HUES64 (cell line): ENCODE measurements around the gene FYN.

ENCODE experiments used
- H3K27ac ChIP-seq: 2 replicates; pipeline ENCODE4 v1.7.0; 2013; ENCODE audit warnings: low read depth, low read length, inconsistent platforms
- H3K27me3 ChIP-seq: 2 replicates; pipeline ENCODE4 v1.6.1; 2013; ENCODE audit warnings: mild to moderate bottlenecking, low read length; ENCODE audit not compliant: insufficient read depth
- H3K36me3 ChIP-seq: 2 replicates; pipeline ENCODE4 v1.6.1; 2013; ENCODE audit warnings: mild to moderate bottlenecking, low read length; ENCODE audit not compliant: insufficient read depth
- H3K4me1 ChIP-seq: 2 replicates; pipeline ENCODE4 v1.6.1; 2013; ENCODE audit warnings: mild to moderate bottlenecking, low read length, moderate library complexity; ENCODE audit not compliant: insufficient read depth
- H3K4me3 ChIP-seq: 2 replicates; pipeline ENCODE4 v1.5.1; 2013; ENCODE audit warnings: mild to moderate bottlenecking, low read length, moderate library complexity
- H3K9ac ChIP-seq: 2 replicates; pipeline ENCODE4 v1.6.1; 2013; ENCODE audit warnings: mild to moderate bottlenecking, low read depth, low read length
- H3K9me3 ChIP-seq: 2 replicates; pipeline ENCODE4 v1.6.1; 2013; ENCODE audit warnings: low read depth, low read length; ENCODE audit not compliant: insufficient read depth
- WGBS: fragments of 150-250, 120-280 bp; methylation state at CpG from one replicate; pipeline ENCODE4 v1.1.7; 2013; ENCODE audit warnings: missing lambda C conversion rate; 5-methylcytosine and 5-hydroxymethylcytosine counted together

FYN gene

DNA sequence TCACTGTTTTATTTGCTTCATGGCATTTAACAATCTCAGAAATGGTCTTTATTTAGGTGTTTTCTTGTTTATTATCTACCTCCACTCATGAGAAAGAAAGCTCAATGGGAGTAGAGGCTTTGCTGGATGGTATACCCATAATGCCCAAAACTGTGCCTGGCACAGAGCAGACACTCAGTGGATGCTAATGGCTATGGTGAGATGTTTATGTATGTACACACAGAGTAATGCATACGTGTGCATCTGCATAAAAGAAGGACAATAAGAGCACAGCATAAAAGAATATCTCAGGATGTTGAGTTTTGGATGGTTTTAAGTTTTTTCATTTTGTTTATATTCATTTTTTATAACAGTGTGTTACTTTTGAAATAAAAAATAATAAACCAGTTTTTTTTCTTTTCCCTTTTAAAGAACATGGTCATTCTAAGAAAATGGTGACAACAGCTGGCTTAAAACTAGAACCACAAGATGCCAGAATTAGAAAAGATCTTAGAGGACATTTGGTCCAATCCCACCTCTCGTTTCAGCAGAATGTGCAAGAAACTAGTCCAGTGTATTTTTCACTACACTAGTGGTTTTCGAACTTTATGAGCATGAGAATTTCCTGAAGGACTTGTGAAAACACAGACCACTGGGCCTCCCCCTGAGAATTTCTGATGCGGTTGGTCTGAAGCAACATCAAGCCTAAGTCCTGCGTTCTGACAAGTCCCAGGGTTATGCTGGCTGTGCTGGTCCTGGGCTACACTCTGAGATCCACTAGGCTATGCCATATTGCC, 131.9 kb downstream of the FYN start:
- no peak overlapping the region for H3K4me3 ChIP-seq
- H3K27ac ChIP-seq, result no peak overlapping the region
- H3K27me3 ChIP-seq, result no peaks in the 10 kb centered on the region
- no peaks in the 10 kb centered on the region for H3K9me3 ChIP-seq
- no peaks in the 10 kb centered on the region for H3K36me3 ChIP-seq
- H3K4me1 ChIP-seq, result peaks cover 17% of the 10 kb centered on the region
- H3K9ac ChIP-seq, result no peak overlapping the region
- 95% methylated on average over 5 of the region's 5 CpGs for WGBS

DNA sequence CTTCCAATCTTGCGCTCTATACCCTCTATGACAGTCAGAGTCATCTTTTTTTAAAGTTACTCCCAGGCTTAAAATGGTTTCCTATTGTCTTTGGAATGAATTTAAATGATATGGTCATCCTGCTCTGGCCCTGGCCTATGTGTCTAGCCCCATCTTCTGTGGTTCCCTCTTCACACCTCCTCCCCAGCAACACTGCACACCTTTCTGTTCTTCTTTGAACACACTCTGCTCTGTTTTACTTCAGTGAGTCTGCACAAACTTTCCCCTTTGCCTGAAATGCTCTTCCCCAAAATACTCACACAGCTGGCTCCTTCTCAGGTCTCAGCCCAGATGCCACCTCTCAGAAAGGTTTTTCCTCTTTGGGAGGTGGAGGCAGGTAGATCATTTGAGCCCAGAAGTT, 132.7 kb downstream of the FYN start:
- Histone ChIP-seq H3K4me1 (peaks cover 14% of the 10 kb centered on the region), H3K27ac (no peak overlapping the region), H3K36me3 (no peaks in the 10 kb centered on the region), H3K9ac (no peak overlapping the region), H3K9me3 (no peaks in the 10 kb centered on the region), H3K27me3 (no peaks in the 10 kb centered on the region), H3K4me3 (no peak overlapping the region)
- WGBS, result 100% methylated on average over 1 of the region's 1 CpG

DNA sequence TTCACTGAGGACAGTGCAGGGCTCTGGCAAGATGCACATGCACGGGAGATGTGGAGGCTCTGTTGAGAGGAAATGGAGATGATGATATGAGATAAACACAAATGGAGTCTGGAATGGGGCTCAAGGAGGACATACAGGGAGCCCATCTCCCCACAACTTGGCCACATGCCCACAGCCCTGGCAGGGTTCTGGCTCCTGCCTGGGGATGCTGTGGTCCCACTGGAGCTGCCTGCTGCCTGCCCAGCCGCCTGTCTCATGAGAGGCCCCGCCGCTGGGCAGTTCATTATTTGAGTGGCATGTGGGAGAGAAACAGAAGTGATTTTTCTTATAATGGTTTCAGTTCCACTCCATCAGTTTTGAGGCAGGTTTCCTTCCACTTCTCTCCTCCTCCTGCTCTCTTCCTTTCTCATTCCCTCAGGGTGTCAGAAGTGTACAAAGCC, 134.0 kb downstream of the FYN start:
- 96% methylated on average over 4 of the region's 4 CpGs for WGBS
- H3K27me3 ChIP-seq, result no peaks in the 10 kb centered on the region
- no peaks in the 10 kb centered on the region for H3K36me3 ChIP-seq
- no peak overlapping the region for H3K27ac ChIP-seq
- H3K9me3 ChIP-seq, result no peaks in the 10 kb centered on the region
- H3K9ac ChIP-seq, result no peak overlapping the region
- no peak overlapping the region for H3K4me3 ChIP-seq
- peaks cover 4% of the 10 kb centered on the region; the same call in 1 of the 2 replicates for H3K4me1 ChIP-seq

DNA sequence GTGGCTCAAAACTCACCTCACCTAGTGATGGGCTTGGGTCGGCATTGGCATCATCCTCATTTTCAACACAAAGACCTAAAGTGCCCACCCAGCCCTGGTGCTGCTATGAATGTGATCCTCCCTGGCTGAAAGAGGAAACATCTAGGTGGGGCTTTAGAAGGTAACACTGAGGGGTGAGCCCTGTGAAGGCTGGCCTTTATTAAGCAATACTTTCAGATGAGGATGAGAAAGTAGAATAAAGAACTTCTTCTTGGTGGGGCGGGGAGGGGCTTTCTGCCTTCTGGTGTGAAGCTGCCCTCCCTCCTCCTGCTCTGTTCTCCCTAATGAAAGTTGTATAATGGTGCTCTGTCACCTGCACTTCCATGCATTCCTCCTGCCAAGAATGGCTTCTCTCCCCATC, 134.6 kb downstream of the FYN start:
- Histone ChIP-seq H3K9me3 (no peaks in the 10 kb centered on the region), H3K27me3 (no peaks in the 10 kb centered on the region), H3K4me1 (peaks cover 4% of the 10 kb centered on the region; the same call in 1 of the 2 replicates), H3K36me3 (peaks cover 2% of the 10 kb centered on the region; the same call in 1 of the 2 replicates), H3K9ac (no peak overlapping the region), H3K4me3 (no peak overlapping the region), H3K27ac (no peak overlapping the region)
- WGBS, result 95% methylated on average over 1 of the region's 2 CpGs

DNA sequence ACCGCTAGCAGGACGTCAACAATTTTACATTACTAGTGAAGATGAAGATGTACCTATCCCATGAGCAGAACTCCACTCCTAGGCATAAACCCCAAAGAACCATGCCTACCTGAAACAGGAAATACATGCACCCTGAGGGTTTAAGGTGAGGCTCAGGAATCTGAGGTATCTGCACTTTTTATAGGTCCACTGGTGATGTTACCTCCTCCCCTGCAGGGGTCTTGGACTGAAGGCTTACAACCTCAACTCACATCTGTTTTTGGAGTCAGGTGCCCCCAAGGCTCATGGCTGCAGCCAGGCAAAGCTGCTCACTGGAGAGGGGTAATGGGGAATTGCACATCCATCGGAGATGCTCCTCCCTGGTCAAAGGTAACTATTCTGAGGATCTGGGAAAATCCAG, 135.1 kb downstream of the FYN start:
- H3K9ac ChIP-seq, result no peak overlapping the region
- WGBS, result 97% methylated on average over 3 of the region's 3 CpGs
- peaks cover 6% of the 10 kb centered on the region; the same call in 1 of the 2 replicates for H3K36me3 ChIP-seq
- no peak overlapping the region for H3K4me3 ChIP-seq
- H3K4me1 ChIP-seq, result peaks cover 4% of the 10 kb centered on the region; the same call in 1 of the 2 replicates
- H3K9me3 ChIP-seq, result peaks cover 3% of the 10 kb centered on the region; the same call in 1 of the 2 replicates
- H3K27me3 ChIP-seq, result no peaks in the 10 kb centered on the region
- H3K27ac ChIP-seq, result no peak overlapping the region

DNA sequence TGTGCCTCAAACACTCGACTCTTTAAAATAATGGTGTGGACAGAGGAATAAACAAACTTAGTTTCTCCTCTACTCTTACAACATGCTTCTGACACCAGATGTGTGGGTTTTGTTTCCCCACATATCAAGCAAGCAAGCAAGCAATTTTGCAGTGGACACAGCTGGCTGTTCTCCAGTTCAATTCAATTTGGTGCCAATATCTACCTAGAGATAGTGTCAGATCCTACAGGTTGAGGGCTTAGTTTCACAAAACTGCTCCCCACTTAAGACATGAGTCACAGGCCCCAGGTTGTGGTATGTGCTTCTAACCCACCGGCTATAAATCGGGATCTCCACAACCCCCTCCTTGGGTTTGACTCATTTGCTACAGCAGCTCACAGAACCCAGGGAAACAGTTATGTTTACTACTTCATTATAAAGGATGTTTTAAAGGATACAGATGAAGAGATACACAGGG, 136.2 kb downstream of the FYN start:
- H3K4me1 ChIP-seq, result peaks cover 5% of the 10 kb centered on the region; the same call in 1 of the 2 replicates

DNA sequence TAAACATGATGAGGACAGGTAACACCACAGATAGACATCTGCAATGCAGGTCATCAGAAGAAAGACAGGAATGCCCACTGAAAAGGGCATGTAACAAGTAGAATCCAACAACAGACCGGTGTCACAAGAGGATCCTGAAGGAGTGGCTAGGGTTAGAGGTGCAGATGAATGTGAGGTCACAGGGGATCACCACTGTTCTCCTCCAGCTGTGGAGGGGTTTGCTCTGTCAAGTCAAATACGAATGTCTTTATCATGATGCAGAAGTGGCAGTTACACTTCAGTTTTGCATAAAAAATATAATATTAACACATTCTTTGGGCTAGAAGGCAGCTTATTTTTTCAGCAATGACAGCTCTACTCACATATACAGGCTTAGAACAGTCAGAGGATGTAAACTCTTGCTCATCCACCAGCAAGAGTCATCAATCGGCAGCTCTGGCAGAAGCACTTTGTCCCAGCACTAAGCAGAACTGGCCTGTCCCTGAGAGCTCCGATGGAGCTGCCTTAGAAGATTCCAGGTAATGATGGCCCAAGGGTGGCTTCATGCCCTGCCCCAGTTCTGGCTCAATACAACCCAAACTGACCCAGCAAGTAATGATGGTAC, 137.1 kb downstream of the FYN start:
- H3K27me3 ChIP-seq, result no peaks in the 10 kb centered on the region
- H3K9me3 ChIP-seq, result peaks cover 13% of the 10 kb centered on the region
- peaks cover 6% of the 10 kb centered on the region; the same call in 1 of the 2 replicates for H3K36me3 ChIP-seq
- H3K4me3 ChIP-seq, result no peak overlapping the region
- WGBS, result 94% methylated on average over 4 of the region's 4 CpGs
- peaks cover 13% of the 10 kb centered on the region for H3K4me1 ChIP-seq
- H3K27ac ChIP-seq, result no peak overlapping the region
- no peak overlapping the region for H3K9ac ChIP-seq

More for the DNA sequence above, 136.2 kb downstream of the FYN start:
- H3K9ac ChIP-seq, result no peak overlapping the region
- no peaks in the 10 kb centered on the region for H3K27me3 ChIP-seq
- peaks cover 6% of the 10 kb centered on the region; the same call in 1 of the 2 replicates for H3K36me3 ChIP-seq
- WGBS, result 93% methylated on average over 3 of the region's 3 CpGs
- no peak overlapping the region for H3K27ac ChIP-seq
- H3K4me3 ChIP-seq, result no peak overlapping the region
- peaks cover 13% of the 10 kb centered on the region for H3K9me3 ChIP-seq

GRCh38 chr6:111734068-111735061, 138.9 kb downstream of the FYN start:
- 85% methylated on average over 4 of the region's 4 CpGs for WGBS
- H3K4me3 ChIP-seq, result no peak overlapping the region
- no peaks in the 10 kb centered on the region for H3K27me3 ChIP-seq
- H3K36me3 ChIP-seq, result peaks cover 6% of the 10 kb centered on the region; the same call in 1 of the 2 replicates
- peaks cover 24% of the 10 kb centered on the region for H3K4me1 ChIP-seq
- no peak overlapping the region for H3K27ac ChIP-seq
- no peak overlapping the region for H3K9ac ChIP-seq
- H3K9me3 ChIP-seq, result peaks cover 13% of the 10 kb centered on the region

DNA sequence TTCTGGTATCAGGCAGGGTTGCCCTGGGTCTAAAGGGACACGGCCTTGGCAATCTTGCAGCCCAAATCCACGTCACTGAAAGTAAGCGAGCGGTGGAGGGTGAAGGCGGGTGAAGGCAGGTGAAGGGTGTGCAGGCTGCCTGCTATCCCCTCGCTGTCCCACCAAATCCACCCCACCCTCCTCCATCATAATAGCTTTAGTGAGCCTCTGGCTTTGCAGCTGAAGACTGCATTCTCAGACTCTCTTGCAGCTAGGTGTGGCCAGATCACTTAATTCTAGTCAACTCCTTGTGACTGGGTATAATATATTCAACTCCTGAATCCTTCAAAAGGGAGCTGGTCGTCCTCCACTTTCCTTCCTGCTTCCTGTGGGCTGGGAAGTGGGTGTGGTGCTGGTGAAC, 140.9 kb downstream of the FYN start:
- Histone ChIP-seq H3K4me1 (peaks cover 26% of the 10 kb centered on the region), H3K9me3 (peaks cover 13% of the 10 kb centered on the region), H3K4me3 (no peak overlapping the region), H3K27ac (no peak overlapping the region), H3K36me3 (peaks cover 6% of the 10 kb centered on the region; the same call in 1 of the 2 replicates), H3K27me3 (no peaks in the 10 kb centered on the region), H3K9ac (no peak overlapping the region)
- 95% methylated on average over 7 of the region's 7 CpGs for WGBS

DNA sequence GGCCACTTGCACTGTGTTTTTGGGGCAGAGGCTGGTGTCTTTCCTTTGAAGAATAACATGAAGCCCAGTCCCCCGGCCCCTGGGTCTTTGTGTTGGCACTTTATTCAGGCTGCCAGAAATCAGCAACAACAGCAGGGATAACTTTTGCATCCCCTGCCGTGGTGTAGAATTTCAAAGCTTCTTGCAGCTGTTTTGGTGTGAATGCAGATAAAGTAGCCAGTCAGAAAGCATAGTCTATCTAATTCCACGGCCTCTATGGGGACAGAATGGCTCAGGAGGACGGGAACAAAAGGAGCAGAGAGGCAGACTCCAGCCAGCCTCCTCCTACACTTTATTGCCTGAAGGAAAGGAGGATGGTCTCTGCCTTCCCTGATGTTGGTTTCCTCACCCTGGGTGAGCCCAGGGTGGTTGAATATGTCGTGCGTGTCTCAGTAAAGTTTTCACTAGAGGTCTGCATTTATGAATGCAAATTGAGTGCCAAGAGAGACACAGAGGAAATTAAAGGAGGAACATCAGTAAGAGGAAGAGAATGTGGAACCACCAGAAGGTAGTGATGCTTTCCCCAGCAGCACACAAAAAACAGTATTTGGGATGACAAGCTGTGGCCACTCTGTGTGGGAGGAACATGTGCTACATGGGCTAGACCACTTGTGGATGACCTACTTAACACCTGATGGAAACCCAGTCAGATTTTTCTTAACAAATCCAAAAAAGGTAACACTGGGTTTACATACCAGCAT, 141.6 kb downstream of the FYN start:
- peak overlapping the region; percentile 58 for H3K27ac ChIP-seq
- WGBS, result 22% methylated on average over 6 of the region's 6 CpGs

More for the DNA sequence above, 141.6 kb downstream of the FYN start:
- H3K27me3 ChIP-seq, result no peaks in the 10 kb centered on the region
- peaks cover 6% of the 10 kb centered on the region; the same call in 1 of the 2 replicates for H3K36me3 ChIP-seq
- H3K4me3 ChIP-seq, result no peak overlapping the region
- peaks cover 21% of the 10 kb centered on the region for H3K4me1 ChIP-seq
- peaks cover 13% of the 10 kb centered on the region for H3K9me3 ChIP-seq
- 0 out of 2 replicates have a peak overlapping the region, but pooled peaks have one; percentile 1 for H3K9ac ChIP-seq
